Activated naive CD8-positive, alpha-beta T cell treated with anti-CD3 and anti-CD28 coated beads, Interleukin-2, amount 10 ng/mL, durations not matched to agents 7 days and 5 days (primary cell): ENCODE results near the gene TMEM52B. TPM values are rescaled to one million over a fixed set of nuclear protein-coding genes. Genes with fewer than 3 reads are reported as not detected.
A peak's percentile ranks its signal among the peaks of the same experiment; 100 is the strongest.
"Not testable (repeated sequence)": the region's sequence is repeated elsewhere in the genome, so short reads cannot be mapped to it uniquely, and the experiment has no call there.

Experiments
- ATAC-seq: fragments of 150-1000 bp; cut with Tn5 transposase; one replicate; pipeline ENCODE4 v1.10.0; 2021; ENCODE audit warnings: low read depth, moderate library complexity
- POLR2A ChIA-PET: fragments of 350-600 bp; sonication (Branson Sonifier 250); formaldehyde crosslinking; loops from one replicate; lab custom pipeline; 2021; ENCODE audit warnings: antibody characterized with exemption; lab: Charles Lee
- DNase-seq: peaks from one replicate; pipeline ENCODE4 v3.0.0; 2021
- H3K27ac Mint-ChIP-seq: one replicate; pipeline ENCODE4 v1.8.0; 2022; ENCODE audit warnings: mild to moderate bottlenecking, mixed read lengths
- H3K27me3 Mint-ChIP-seq: one replicate; pipeline ENCODE4 v1.8.0; 2022; ENCODE audit warnings: mild to moderate bottlenecking, moderate library complexity, mixed read lengths
- H3K36me3 Mint-ChIP-seq: one replicate; pipeline ENCODE4 v1.8.0; 2021; ENCODE audit warnings: mild to moderate bottlenecking, mixed read lengths
- H3K4me1 Mint-ChIP-seq: one replicate; pipeline ENCODE4 v1.8.0; 2021; ENCODE audit warnings: mixed read lengths
- H3K4me3 Mint-ChIP-seq: one replicate; pipeline ENCODE4 v1.8.0; 2022; ENCODE audit warnings: mild to moderate bottlenecking, moderate library complexity, mixed read lengths
- H3K9me3 Mint-ChIP-seq: one replicate; pipeline ENCODE4 v1.8.0; 2021; ENCODE audit warnings: mixed read lengths
- total RNA-seq, 2 experiments: library from RNA; stranded (reverse); gene quantifications; one replicate each; pipeline ENCODE4 v1.2.3, GENCODE V29; 2021

The TMEM52B gene
- total RNA-seq, 2 experiments from 2014 or later: not detected

DNA sequence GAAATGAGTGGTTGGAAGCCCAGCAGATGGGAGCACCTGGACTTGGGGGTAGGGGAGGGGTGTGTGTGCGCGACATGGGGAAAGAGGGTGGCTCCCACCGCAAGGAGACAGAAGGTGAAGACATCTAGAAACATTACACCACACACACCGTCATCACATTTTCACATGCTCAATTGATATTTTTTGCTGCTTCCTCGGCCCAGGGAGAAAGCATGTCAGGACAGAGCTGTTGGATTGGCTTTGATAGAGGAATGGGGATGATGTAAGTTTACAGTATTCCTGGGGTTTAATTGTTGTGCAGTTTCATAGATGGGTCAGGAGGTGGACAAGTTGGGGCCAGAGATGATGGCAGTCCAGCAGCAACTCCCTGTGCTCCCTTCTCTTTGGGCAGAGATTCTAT lies 43.0 kb downstream of the TMEM52B start:
- Mint-ChIP-seq H3K27me3 (no peaks in the 10 kb centered on the region), H3K27ac (no peak overlapping the region), H3K36me3 (peaks cover 60% of the 10 kb centered on the region)

DNA sequence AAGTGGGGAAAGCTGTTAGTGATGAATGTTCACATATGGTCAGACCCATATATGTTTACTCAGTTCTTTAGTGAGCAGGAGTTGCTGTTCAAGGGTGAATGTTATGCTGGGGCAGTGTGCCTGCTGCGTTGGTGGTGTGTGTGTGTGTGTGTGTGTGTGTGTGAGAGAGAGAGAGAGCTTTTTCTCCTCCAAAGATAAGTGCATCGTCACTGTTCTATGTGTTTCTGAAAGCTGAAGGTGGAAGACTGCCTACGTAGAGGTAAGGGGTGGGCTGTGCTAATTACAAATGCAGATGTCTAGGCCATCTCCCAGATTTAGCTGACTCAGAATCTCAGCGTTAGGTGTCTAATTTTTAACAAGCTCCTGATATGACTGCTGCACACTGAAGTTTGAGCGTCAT lies 44.4 kb downstream of the TMEM52B start:
- H3K27ac Mint-ChIP-seq: no peak overlapping the region
- H3K27me3 Mint-ChIP-seq: no peaks in the 10 kb centered on the region
- POLR2A ChIA-PET: interaction anchor here (2.3 kb wide), 1 partner anchor 10 kb away, joined by 8 read pairs; the partner anchor contains the start of gene GABARAPL1
- H3K36me3 Mint-ChIP-seq: peaks cover 60% of the 10 kb centered on the region
- DNase-seq: no peak
- no peak for ATAC-seq
- H3K4me3 Mint-ChIP-seq: no peak overlapping the region
- H3K9me3 Mint-ChIP-seq: peaks cover 5% of the 10 kb centered on the region
- peaks cover 11% of the 10 kb centered on the region for H3K4me1 Mint-ChIP-seq

More for the DNA sequence above, 43.0 kb downstream of the TMEM52B start:
- DNase-seq (no peak), ATAC-seq (no peak)
- Mint-ChIP-seq H3K9me3 (peaks cover 5% of the 10 kb centered on the region), H3K4me1 (peaks cover 8% of the 10 kb centered on the region), H3K4me3 (no peak overlapping the region)
- POLR2A ChIA-PET: interaction anchor here (2.3 kb wide), 1 partner anchor 9 kb away, joined by 8 read pairs; the partner anchor contains the start of gene GABARAPL1

DNA sequence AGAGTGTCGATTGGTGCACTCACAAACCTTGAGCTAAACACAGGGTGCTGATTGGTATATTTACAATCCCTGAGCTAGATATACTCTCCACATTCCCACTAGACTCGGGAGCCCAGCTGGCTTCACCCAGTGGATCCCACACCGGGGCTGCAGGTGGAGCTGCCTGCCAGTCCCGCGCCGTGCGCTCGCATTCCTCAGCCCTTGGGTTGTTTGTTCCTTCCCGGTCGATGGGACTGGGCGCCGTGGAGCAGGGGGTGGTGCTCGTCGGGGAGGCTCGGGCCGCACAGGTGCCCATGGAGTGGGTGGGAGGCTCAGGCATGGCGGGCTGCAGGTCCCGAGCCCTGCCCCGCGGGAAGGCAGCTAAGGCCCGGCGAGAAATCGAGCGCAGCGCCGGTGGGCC lies 46.6 kb downstream of the TMEM52B start:
- H3K27me3 Mint-ChIP-seq, ATAC-seq, POLR2A ChIA-PET, H3K27ac Mint-ChIP-seq, DNase-seq, H3K9me3 Mint-ChIP-seq, H3K4me3 Mint-ChIP-seq: not testable (repeated sequence)
- Mint-ChIP-seq H3K36me3 (peaks cover 52% of the 10 kb centered on the region), H3K4me1 (peaks cover 11% of the 10 kb centered on the region)

DNA sequence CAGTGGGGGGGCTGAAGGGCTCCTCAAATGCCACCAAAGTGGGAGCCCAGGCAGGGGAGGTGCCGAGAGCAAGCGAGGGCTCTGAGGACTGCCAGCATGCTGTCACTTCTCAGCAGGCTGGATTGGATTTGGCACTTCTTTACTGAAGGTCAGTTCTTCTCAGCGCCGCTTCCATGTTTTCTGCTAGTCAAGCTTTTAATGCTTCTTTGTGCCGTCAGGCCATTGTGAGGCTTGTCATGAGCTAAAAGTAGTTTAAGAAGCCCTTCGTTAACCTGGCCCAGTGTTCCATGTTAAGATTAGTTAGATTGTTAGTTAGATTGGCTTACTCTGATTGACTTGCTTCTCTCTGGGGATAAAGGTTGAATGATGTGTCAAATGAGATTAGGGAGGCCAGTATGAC lies 47.3 kb downstream of the TMEM52B start:
- H3K27me3 Mint-ChIP-seq: no peaks in the 10 kb centered on the region
- peaks cover 46% of the 10 kb centered on the region for H3K36me3 Mint-ChIP-seq
- ATAC-seq: no peak
- H3K9me3 Mint-ChIP-seq: peaks cover 5% of the 10 kb centered on the region
- DNase-seq: no peak
- POLR2A ChIA-PET: no interaction called here
- no peak overlapping the region for H3K27ac Mint-ChIP-seq
- H3K4me3 Mint-ChIP-seq: no peak overlapping the region
- H3K4me1 Mint-ChIP-seq: peaks cover 9% of the 10 kb centered on the region

DNA sequence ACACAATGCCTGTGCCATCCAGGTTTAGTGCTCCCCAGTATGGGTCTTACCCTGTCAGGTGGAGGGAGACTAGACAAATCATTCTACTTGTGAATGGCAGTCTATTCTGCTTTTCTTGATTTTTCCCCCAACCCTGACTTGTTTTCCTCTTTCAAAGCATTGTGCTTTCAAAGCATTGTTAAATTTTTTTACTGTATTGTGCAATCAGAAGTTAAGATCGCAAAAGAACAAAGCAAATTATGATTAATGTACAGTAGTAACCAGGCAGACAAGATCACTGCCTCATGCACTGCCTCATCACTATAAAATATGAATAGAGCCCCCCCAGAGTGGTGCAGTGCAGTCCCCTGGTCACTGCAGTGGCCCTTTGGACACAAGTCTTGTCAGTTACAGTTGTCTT lies 47.9 kb downstream of the TMEM52B start:
- no peak for ATAC-seq
- H3K27me3 Mint-ChIP-seq: no peaks in the 10 kb centered on the region
- POLR2A ChIA-PET: no interaction called here
- peaks cover 9% of the 10 kb centered on the region for H3K4me1 Mint-ChIP-seq
- no peak overlapping the region for H3K4me3 Mint-ChIP-seq
- H3K27ac Mint-ChIP-seq: no peak overlapping the region
- H3K9me3 Mint-ChIP-seq: peaks cover 5% of the 10 kb centered on the region
- H3K36me3 Mint-ChIP-seq: peaks cover 39% of the 10 kb centered on the region
- DNase-seq: no peak

DNA sequence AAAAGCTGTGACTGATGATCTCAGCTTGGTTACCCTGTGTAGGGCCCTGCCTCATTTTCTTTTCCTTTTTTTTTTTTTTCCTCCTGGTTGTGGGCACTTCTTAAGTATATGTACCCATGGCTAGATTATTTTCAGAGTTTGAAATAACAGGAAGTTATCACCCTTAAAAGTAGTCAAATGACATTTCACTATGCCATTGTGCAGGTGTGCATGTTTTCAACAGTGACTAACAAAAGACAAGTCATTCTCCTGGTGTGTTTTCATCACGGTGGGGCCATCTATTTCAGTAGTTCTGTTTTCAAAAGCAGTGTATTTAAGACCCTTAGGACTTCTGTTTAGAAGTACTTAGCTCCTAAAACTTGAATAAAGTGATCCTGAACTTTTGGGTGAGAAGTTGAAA lies 48.8 kb downstream of the TMEM52B start:
- Mint-ChIP-seq H3K9me3 (peaks cover 5% of the 10 kb centered on the region), H3K4me3 (no peak overlapping the region), H3K27ac (no peak overlapping the region), H3K27me3 (no peaks in the 10 kb centered on the region), H3K4me1 (peaks cover 9% of the 10 kb centered on the region), H3K36me3 (peaks cover 30% of the 10 kb centered on the region)
- POLR2A ChIA-PET: interaction anchor here (0.5 kb wide), 1 partner anchor 750 kb away, joined by 4 read pairs; no protein-coding TSS in a partner anchor
- no peak for DNase-seq
- no peak for ATAC-seq

DNA sequence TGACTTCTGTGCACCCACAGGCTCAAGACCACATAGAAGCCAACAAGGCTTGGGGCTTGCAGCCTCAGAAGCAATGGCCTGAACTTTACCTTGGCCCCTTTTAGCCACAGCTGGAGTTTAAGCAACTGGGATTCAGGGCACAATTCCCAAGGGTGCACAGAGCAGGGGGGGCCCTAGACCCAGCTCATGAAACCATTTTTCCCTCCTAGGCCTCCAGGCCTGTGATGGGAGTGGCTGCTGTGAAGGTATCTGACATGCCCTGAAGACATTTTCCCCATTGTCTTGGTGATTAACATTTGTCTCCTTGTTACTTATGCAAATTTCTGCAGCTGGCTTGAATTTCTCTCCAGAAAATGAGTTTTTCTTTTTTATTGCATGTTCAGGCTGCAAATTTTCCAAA lies 55.7 kb downstream of the TMEM52B start:
- DNase-seq: no peak
- peaks cover 15% of the 10 kb centered on the region for H3K9me3 Mint-ChIP-seq
- no peaks in the 10 kb centered on the region for H3K27me3 Mint-ChIP-seq
- H3K27ac Mint-ChIP-seq: no peak overlapping the region
- H3K4me1 Mint-ChIP-seq: peaks cover 14% of the 10 kb centered on the region
- no peak for ATAC-seq
- no peak overlapping the region for H3K4me3 Mint-ChIP-seq
- POLR2A ChIA-PET: interaction anchor here (0.6 kb wide), 1 partner anchor 84 kb away, joined by 3 read pairs; no protein-coding TSS in a partner anchor
- H3K36me3 Mint-ChIP-seq: peaks cover 16% of the 10 kb centered on the region

DNA sequence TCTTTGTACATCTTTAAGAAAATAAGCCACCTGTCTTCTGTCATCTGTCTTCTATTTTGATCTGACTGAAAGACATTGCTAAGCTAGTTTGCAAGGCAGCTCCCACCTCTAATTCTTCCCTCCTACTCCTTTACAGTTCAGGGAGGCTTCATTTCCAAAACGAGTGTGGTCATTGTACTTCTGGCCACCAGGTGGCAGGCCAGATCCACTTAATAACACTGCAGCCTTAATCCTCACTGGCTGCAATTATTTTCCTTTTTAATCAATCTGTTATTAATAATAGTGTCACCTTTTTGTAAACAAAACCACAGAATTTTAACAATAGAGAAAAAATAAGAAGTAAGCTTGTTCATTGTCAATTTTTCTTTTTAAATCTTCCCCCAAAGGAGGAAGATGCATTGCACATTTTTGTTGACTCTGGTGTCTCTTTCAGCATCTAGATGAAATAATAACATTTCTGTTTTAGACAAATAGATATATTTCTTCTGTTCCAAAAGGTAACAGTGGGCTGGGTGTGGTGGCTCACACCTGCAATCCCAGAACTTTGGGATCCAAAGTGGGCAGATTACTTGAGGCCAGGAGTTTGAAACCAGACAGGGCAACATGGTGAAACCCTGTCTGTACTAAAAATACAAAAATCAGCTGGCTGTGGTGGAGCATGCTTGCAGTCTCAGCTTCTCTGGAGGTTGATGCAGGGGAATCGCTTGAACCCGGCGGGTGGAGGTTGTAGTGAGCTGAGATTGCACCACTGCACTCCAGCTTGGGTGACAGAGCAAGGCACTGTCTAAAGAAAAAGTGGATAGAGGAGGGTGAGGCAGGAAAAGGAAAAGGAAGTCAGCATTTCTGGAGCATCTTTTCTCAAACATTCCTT lies 57.2 kb downstream of the TMEM52B start:
- Mint-ChIP-seq H3K36me3 (peaks cover 16% of the 10 kb centered on the region), H3K9me3 (peaks cover 15% of the 10 kb centered on the region), H3K4me3 (no peak overlapping the region), H3K4me1 (peaks cover 14% of the 10 kb centered on the region), H3K27ac (no peak overlapping the region), H3K27me3 (no peaks in the 10 kb centered on the region)
- POLR2A ChIA-PET: interaction anchor here (0.6 kb wide), 1 partner anchor 45 kb away, joined by 3 read pairs; no protein-coding TSS in a partner anchor
- ATAC-seq (peak; percentile 47), DNase-seq (no peak)

DNA sequence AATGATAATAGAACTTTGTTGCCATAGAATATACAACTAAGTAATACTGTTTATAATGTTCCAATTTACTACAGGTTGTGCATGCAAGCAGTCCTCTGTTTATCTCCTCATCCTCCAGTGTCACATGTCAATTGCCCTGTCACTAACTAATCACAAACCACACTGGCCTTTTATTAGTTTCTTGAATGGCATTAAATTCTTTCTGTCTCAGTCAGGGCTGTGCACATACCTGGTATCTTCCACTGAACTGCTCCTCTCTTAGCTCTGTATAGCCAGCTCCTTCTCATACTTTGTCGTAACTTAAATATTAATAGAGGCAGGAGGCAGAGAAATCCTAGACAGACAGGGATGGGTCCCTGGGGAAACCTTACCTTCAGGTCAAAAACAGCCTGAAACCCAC lies 57.9 kb downstream of the TMEM52B start:
- H3K36me3 Mint-ChIP-seq: peaks cover 16% of the 10 kb centered on the region
- POLR2A ChIA-PET: no interaction called here
- no peak overlapping the region for H3K4me3 Mint-ChIP-seq
- H3K9me3 Mint-ChIP-seq: peaks cover 15% of the 10 kb centered on the region
- ATAC-seq (no peak), DNase-seq (no peak)
- H3K4me1 Mint-ChIP-seq: peaks cover 14% of the 10 kb centered on the region
- H3K27ac Mint-ChIP-seq: peak overlapping the region; percentile 45
- H3K27me3 Mint-ChIP-seq: peaks cover 2% of the 10 kb centered on the region

DNA sequence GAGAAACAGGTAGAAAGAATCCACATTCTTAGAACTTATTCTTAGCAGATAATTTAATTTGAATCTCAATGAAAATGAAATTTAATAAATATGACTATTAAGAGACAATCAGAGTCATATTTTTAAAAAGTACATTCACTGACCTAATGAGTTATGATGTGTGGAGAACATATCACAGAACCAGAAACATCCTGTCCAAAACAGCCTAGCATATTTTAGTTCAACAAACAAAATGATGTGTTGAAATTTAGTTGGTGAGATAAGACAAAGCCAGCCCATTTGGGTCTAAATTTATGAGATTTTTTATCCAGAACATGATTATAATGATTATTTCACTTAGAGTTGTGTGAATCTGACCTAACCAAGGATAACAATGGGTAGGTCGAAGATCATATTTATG lies 59.7 kb downstream of the TMEM52B start:
- H3K9me3 Mint-ChIP-seq: peaks cover 14% of the 10 kb centered on the region
- H3K27me3 Mint-ChIP-seq: peaks cover 2% of the 10 kb centered on the region
- ATAC-seq: no peak
- no peak overlapping the region for H3K4me3 Mint-ChIP-seq
- peaks cover 20% of the 10 kb centered on the region for H3K36me3 Mint-ChIP-seq
- H3K4me1 Mint-ChIP-seq: peaks cover 26% of the 10 kb centered on the region
- POLR2A ChIA-PET: no interaction called here
- DNase-seq: no peak
- no peak overlapping the region for H3K27ac Mint-ChIP-seq

DNA sequence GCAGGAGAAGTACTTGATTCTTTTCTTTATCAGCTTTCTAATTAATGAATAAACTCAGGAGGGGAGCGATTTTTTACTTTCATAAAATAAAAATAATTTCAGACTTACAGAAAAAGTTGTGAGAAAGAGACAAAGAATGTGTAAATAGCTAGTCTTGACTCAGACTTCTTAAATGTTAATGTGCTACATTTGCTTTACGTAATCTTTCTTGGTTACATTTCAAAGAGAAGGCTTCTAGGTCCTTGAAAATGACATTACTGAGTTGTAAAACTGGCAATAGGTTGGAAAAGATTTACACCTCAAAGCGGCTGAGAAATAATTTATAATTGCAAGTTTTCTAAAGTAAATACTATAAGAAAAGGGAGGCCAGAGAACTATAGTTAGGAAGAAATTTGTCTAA lies 62.5 kb downstream of the TMEM52B start:
- ATAC-seq (no peak), DNase-seq (no peak)
- peaks cover 28% of the 10 kb centered on the region for H3K4me1 Mint-ChIP-seq
- no peaks in the 10 kb centered on the region for H3K9me3 Mint-ChIP-seq
- no peak overlapping the region for H3K27ac Mint-ChIP-seq
- POLR2A ChIA-PET: no interaction called here
- H3K27me3 Mint-ChIP-seq: peaks cover 2% of the 10 kb centered on the region
- H3K4me3 Mint-ChIP-seq: no peak overlapping the region
- peaks cover 8% of the 10 kb centered on the region for H3K36me3 Mint-ChIP-seq
